HG03175 (cell line): ENCODE results near the gene UNC13C.
A peak's percentile ranks its signal among the peaks of the same experiment; 100 is the strongest.

Experiments
- ATAC-seq: cut with Tn5 transposase; IDR thresholded peaks from one replicate; pipeline ENCODE4 v1.9.1; 2021; ENCODE audit warnings: mild to moderate bottlenecking, moderate library complexity; ENCODE audit not compliant: unreplicated experiment

The UNC13C gene

GRCh38 chr15:54017959-54018358, 39.7 kb downstream of the UNC13C start:
- no peak for ATAC-seq

DNA sequence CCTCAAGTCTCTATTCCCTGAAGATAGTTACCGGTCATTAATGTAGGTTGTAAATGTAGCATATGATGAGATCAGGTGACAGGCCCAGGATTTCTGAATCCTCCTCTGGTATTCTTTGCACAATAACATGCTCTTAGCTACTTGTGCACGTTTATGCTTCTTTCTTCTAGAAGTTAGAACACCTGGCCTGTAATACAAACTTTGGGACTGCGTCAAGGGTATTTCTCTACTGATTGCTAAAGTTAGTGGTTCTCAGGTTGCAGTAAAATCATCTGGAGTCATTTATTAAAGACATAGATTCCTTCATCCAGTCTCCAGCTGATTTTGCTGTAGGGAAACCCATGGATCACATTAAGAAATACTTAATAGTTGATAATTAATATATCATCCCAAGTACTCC, 48.0 kb downstream of the UNC13C start:
- ATAC-seq: no peak

- ATAC-seq: no peak
Measured at GRCh38 chr15:54026891-54027290, 48.6 kb downstream of the UNC13C start.

DNA sequence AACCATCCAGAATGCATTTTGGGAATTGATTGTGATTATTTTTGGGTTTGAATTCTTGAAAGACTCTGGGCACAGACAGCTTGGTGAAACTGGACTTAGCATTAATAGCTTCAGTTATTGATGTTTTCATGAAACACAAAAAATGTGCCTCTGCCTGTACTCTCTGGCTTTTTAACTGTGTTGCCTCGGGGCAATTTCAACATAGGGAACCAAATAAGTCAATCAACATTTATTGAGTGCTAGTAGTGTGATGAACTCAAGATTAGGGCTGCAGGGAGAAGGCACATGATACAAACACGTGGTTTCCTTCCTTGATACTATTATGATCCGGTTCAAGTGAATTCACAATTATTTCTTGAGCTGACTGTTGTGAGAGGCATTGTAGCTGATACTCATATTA, 50.8 kb downstream of the UNC13C start:
- ATAC-seq: no peak

GRCh38 chr15:54032066-54032465, 53.8 kb downstream of the UNC13C start:
- ATAC-seq: no peak

DNA sequence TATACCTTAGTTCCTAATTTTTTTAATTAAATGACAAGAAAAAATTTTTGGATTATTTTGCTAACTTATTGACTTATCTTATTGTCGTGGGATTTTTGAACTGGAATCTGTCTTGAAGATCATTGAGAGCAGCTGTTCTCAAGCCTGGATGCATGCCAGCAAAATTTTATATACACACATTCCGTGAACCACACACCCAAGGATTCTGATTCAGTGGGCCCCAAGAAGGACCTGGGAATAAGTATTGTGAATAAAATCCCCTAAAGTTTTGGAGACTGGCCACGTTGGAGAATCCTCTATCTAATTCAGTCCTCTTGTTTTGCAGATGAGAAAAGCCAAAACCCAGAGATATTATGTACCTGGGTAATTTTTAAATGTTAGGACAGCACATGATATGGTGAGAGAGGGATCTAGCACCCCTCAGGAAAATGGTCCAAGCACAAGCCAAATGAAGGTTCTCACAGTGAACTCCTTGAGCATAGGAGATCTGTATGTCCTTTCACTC, 55.2 kb downstream of the UNC13C start:
- ATAC-seq: no peak

DNA sequence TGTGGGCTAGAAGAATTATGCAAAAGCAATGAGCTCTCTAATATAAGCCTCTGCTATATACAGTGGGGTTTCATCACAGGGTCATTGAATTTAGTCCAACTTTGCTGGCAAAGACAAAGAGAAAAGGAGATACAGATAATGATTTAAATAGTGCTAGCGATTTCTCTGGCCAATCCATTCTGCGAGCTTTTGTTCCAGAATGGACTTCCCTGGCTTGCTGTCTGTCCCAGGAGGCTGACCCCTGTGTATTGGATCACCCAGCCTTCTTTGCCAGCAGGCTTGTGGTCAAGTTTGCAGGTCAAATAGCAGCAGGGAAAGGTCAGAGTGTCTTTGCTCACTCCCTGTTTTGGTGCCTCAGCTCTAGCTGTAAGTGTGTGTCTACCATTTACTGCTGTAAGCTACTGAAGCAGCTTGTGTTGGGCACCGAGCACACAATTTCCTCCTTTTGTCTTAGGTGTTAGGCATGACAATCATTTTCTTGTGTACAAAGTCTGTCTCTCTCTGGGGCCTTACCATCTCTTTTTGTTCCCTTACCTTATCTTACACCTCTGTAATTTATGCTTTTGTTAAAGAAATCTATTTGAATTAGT, 55.7 kb downstream of the UNC13C start:
- ATAC-seq: no peak

DNA sequence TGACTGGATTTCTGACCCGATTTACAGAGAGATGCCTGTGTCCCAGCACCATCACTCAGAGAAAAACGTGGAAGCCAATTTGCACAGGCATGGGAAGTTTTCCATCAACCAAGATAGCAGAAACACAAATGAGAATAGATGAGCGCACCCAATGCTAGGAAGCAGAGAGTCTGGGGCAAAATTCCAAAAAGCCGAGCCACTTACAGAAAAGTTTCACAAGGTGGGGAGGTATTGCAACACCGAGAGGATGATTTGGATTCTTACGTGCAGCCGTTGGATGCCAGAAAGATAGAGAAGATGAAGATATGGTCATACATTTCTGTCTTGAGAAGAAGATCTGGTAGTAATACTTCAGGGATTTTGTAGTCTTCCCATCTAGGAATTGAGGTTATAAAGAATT, 57.4 kb downstream of the UNC13C start:
- ATAC-seq: no peak

GRCh38 chr15:54045397-54045796, 67.2 kb downstream of the UNC13C start:
- no peak for ATAC-seq

DNA sequence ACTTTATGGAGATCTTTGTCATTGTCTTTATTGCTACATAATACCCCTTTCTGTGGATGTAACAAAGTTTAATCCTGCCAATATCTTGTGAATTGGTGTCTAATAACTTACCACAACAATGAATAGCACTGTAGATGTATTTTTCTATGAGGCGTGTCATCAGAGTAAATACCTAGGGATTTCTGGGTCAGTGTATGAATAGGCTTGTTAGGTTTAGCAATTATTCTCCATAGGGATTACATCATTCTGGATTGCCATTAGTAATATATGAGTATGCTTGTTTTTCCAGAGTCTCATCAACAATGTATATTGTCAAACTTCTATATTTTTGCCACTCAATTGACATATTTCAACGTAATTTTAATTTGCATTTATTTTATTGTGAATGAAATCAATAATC, 67.9 kb downstream of the UNC13C start:
- ATAC-seq: no peak

GRCh38 chr15:54064365-54064764, 86.1 kb downstream of the UNC13C start:
- ATAC-seq: no peak

GRCh38 chr15:54066403-54066802, 88.2 kb downstream of the UNC13C start:
- no peak for ATAC-seq

DNA sequence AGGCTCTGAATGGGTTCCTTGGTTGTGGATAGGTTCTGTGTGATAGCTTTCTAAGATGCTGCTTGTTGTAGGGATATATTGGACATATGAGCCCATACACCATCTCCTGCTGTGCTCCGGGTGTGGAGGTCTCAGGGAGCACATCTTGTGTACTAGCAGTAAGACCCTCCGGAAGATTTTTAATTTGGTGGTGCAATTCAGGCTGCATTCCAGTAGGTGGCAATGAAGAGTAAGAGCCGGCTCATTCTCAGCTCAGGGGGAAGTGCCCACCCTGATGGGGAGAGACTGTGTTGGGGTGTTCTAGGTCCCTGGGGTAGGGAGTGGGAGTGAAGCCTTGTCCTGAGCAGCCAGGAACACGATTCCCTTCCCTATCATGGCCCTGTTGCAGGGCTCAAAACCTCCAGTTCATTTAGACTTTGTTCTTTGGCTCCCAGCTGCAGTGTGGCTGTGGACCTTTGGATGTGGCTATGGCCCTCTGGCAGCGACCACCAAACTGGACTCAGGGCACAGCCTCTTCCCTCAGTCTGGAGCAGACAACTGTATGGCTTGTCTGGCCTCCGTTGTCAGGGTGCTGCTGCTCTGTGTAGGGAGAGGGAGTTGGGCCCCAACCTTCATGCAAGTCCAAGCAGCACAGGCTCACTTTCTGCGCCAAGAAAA, 104.7 kb downstream of the UNC13C start:
- peak; percentile 46 for ATAC-seq

DNA sequence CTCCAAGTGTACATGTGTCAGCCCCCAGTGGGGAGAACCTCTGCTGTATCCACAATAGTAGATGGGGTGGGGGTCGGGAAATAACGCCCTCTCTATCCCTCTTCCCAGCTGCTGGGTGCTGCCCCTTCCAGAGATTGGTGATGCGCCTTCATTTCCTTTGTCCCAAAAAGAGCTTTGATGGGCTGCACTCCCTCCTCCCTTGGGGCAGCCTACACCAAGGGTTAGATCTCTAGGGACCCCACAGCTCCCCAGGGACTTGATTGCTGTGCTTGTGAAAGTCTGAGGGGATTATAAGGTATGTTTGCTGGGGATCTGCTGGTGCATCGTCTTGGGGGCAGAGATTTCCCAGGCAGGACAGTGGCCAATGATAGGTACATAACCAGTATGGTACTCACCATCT, 105.3 kb downstream of the UNC13C start:
- ATAC-seq: no peak

DNA sequence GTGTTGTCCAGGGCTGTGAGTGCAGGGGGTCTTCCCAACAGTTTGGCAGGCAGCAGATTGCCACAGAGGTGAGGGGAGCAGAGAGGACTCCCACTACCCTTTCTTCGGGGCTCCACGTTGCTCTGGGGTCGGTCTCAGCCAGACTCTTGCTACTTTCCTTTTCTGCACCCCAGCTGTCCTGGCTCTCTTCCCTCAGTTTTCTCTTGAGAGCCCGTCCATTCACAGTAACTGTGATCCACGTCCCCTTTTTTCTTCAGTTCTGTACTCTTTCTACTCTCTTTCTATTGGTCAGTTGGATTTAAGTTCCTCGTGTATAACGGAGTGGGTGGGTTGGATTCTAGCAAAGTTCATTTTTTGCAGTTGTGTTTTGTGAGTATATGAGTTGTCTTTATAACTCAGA, 105.8 kb downstream of the UNC13C start:
- ATAC-seq: no peak

GRCh38 chr15:54088837-54089236, 110.6 kb downstream of the UNC13C start:
- no peak for ATAC-seq

DNA sequence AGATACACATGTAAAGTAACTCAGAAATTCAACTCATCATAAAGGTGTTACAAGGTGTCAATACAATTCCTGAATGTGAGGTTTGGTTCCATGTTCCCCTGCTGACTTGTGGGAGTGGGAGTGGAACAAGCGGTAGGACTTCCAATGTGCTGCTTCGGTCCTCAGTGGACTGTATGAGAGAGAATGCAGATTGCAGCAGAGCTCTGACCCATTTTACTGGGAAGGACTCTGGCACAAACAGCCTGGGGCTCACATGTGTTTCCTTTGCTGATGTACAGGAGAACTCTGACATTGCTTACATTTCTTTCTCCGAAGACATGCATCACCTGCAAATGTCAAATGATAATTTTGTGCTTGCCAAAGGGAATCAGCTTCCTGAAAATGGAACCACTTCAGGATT, 111.5 kb downstream of the UNC13C start:
- no peak for ATAC-seq

- ATAC-seq: no peak
Measured at GRCh38 chr15:54091651-54092050, 113.4 kb downstream of the UNC13C start.

DNA sequence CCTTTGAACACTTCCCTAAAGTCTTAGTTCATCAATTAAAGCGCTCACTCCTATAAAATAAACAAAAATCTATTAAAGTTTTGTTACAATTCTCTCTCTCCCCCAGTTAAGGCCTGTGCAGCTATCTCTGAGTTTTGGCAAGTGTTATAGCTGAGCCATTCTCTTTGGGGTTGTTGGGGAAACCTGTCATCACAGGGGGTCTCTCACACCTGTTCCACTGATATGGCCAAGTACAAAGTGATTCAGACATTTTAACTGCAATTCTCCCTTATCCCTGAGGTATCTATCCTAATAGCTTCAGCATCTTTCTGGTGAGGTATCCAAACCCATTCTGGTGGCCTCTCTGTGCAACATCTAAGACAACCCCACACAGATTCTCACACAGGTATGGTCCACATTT, 116.4 kb downstream of the UNC13C start:
- ATAC-seq: no peak

DNA sequence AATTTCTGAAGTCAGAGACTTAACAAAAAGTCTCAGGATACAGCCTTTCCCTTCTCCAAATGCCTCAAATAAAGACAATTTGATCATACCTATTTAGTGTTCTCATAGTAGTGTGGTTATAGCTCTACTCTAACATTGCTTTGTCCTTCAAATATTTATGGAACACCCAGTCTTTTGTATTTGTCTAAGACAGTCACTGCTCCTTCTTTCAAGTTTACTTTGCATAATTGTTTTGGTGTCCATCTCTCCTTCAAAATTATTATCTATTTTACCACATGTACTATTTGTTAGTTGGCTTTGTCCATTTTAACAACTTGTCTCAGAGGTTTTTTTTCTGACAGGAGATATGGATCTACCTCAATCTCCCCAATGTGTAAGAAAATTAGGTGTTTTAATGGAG, 118.8 kb downstream of the UNC13C start:
- no peak for ATAC-seq

- ATAC-seq: no peak
Measured at GRCh38 chr15:54099010-54099409, 120.8 kb downstream of the UNC13C start.

- ATAC-seq: no peak
Measured at GRCh38 chr15:54101664-54102270, 123.5 kb downstream of the UNC13C start.
